GM23338 (cell line): ENCODE measurements around the gene UBAC1. TPM values are rescaled to one million over a fixed set of nuclear protein-coding genes. Genes with fewer than 3 reads are reported as not detected.

Source experiments
- ATAC-seq: fragments of 200-7000 bp; cut with Tn5 transposase; 3 replicates; pipeline ENCODE4 v1.9.1; 2020
- DNase-seq: peaks from one replicate; pipeline ENCODE4 v3.0.0-alpha.2; 2015; ENCODE audit warnings: low spot score
- H2AFZ ChIP-seq: fragments of 200-600 bp; sonication (generic); 2 replicates; pipeline ENCODE4 v1.8.0; 2016; ENCODE audit warnings: antibody characterized with exemption, mild to moderate bottlenecking, moderate library complexity
- H3F3A ChIP-seq: fragments of 200-600 bp; sonication (generic); replicated peaks from 2 replicates; pipeline ENCODE4 v1.8.0; 2017; ENCODE audit warnings: antibody characterized with exemption, mixed run types, low read depth
- H3K27ac ChIP-seq: fragments of 200-600 bp; sonication (generic); 2 replicates; pipeline ENCODE4 v1.6.1; 2016; ENCODE audit warnings: low read depth
- H3K27me3 ChIP-seq: fragments of 200-600 bp; sonication (generic); 2 replicates; pipeline ENCODE4 v1.8.0; 2016; ENCODE audit warnings: mild to moderate bottlenecking, mixed run types, moderate library complexity; ENCODE audit not compliant: insufficient read depth
- H3K36me3 ChIP-seq: fragments of 200-600 bp; sonication (generic); 2 replicates; pipeline ENCODE4 v1.8.0; 2016; ENCODE audit warnings: mild to moderate bottlenecking; ENCODE audit not compliant: insufficient read depth
- H3K4me1 ChIP-seq: fragments of 200-600 bp; sonication (generic); 2 replicates; pipeline ENCODE4 v1.8.0; 2016; ENCODE audit warnings: mild to moderate bottlenecking, moderate library complexity; ENCODE audit not compliant: insufficient read depth
- H3K4me2 ChIP-seq: fragments of 200-600 bp; sonication (generic); 2 replicates; pipeline ENCODE4 v1.7.1; 2017; ENCODE audit warnings: mixed run types
- H3K4me3 ChIP-seq: fragments of 200-600 bp; sonication (generic); 2 replicates; pipeline ENCODE4 v1.6.1; 2016; ENCODE audit warnings: mixed run types
- H3K79me2 ChIP-seq: fragments of 200-600 bp; sonication (generic); replicated peaks from 2 replicates; pipeline ENCODE4 v1.8.0; 2017; ENCODE audit warnings: mild to moderate bottlenecking; ENCODE audit not compliant: insufficient read depth
- H3K9me2 ChIP-seq: fragments of 200-600 bp; sonication (generic); 2 replicates; pipeline ENCODE4 v1.8.0; 2017; ENCODE audit not compliant: insufficient read depth
- H4K20me1 ChIP-seq: fragments of 200-600 bp; sonication (generic); replicated peaks from 2 replicates; pipeline ENCODE4 v1.8.0; 2017; ENCODE audit warnings: mild to moderate bottlenecking; ENCODE audit not compliant: insufficient read depth
- H3K27ac Mint-ChIP-seq: 2 replicates; pipeline ENCODE4 v1.8.0; 2020; ENCODE audit warnings: inconsistent platforms, mild to moderate bottlenecking, moderate library complexity, mixed read lengths
- H3K27me3 Mint-ChIP-seq: 3 replicates; pipeline ENCODE4 v1.8.0; 2022; ENCODE audit warnings: low read depth, mild to moderate bottlenecking, moderate library complexity, mixed read lengths, inconsistent platforms; ENCODE audit not compliant: insufficient read depth, poor library complexity
- H3K36me3 Mint-ChIP-seq: 3 replicates; pipeline ENCODE4 v1.8.0; 2021; ENCODE audit warnings: low read depth, mild to moderate bottlenecking, inconsistent platforms, moderate library complexity, mixed read lengths
- H3K4me1 Mint-ChIP-seq: 3 replicates; pipeline ENCODE4 v1.8.0; 2020; ENCODE audit warnings: mild to moderate bottlenecking, inconsistent platforms, mixed read lengths
- H3K4me3 Mint-ChIP-seq: 3 replicates; pipeline ENCODE4 v1.8.0; 2021; ENCODE audit warnings: moderate library complexity, mild to moderate bottlenecking, inconsistent platforms, mixed read lengths
- H3K9me3 Mint-ChIP-seq: 3 replicates; pipeline ENCODE4 v1.8.0; 2020; ENCODE audit warnings: moderate library complexity, mild to moderate bottlenecking, inconsistent platforms, mixed read lengths
- ETS1 ChIP-seq: IDR thresholded peaks from 2 replicates; pipeline ENCODE4 v1.6.1; 2016; ENCODE audit warnings: antibody characterized with exemption
- EZH2 ChIP-seq: fragments of 200-600 bp; sonication (generic); IDR thresholded peaks from one replicate; pipeline ENCODE4 v1.8.0; 2017; ENCODE audit warnings: antibody characterized with exemption, mild to moderate bottlenecking, low read depth; ENCODE audit not compliant: unreplicated experiment
- EZH2phosphoT487 ChIP-seq: fragments of 200-600 bp; sonication (generic); IDR thresholded peaks from one replicate; pipeline ENCODE4 v1.8.1; 2018; ENCODE audit warnings: antibody characterized with exemption; ENCODE audit not compliant: unreplicated experiment
- JUNB ChIP-seq: IDR thresholded peaks from one replicate; pipeline ENCODE4 v1.6.1; 2016; ENCODE audit warnings: antibody characterized with exemption; ENCODE audit not compliant: unreplicated experiment
- NANOG ChIP-seq: IDR thresholded peaks from 2 replicates; pipeline ENCODE4 v1.6.1; 2016; ENCODE audit warnings: antibody characterized with exemption, borderline replicate concordance
- POLR2AphosphoS5 ChIP-seq: IDR thresholded peaks from 2 replicates; pipeline ENCODE4 v1.6.1; 2016; ENCODE audit warnings: antibody characterized with exemption, low read depth
- REST ChIP-seq: IDR thresholded peaks from one replicate; pipeline ENCODE4 v1.6.1; 2018; ENCODE audit warnings: antibody characterized with exemption; ENCODE audit not compliant: unreplicated experiment
- ZNF331 ChIP-seq: fragments of 250-450 bp; sonication (Bioruptor Pico); IDR thresholded peaks from 2 replicates; pipeline ENCODE4 v1.5.0; 2020; ENCODE audit warnings: low read depth, mild to moderate bottlenecking, moderate library complexity
- ZNF462 ChIP-seq: fragments of 250-450 bp; sonication (Bioruptor Pico); IDR thresholded peaks from 2 replicates; pipeline ENCODE4 v1.5.0; 2020; ENCODE audit warnings: mild to moderate bottlenecking, moderate library complexity
- polyA plus RNA-seq: library from polyadenylated mRNA; unstranded; fragments of >200 nt; fragmentation: Nextera tagmentation; extraction: Ambion mirVana; gene quantifications from 2 replicates; pipeline ENCODE4 v1.2.1, GENCODE V29; 2016
- total RNA-seq: library from RNA; depleted of rRNA; stranded (reverse); fragments of >200 nt; shearing (Covaris generic); gene quantifications from 2 replicates; pipeline ENCODE4 v1.2.3, GENCODE V29; 2014

Gene UBAC1
- total and polyA plus RNA-seq, 2 experiments from 2014 or later, result 63.2 to 86.6 TPM

GRCh38 chr9:135908093-135908753, 53.0 kb downstream of the UBAC1 start:
- TF ChIP-seq ZNF331 (CRISPR knock-in tag), result no peak
- no peak for TF ChIP-seq EZH2phosphoT487
- no peak for TF ChIP-seq NANOG
- TF ChIP-seq REST, result no peak
- no peak for TF ChIP-seq EZH2
- no peak for TF ChIP-seq ZNF462 (CRISPR knock-in tag)
- TF ChIP-seq ETS1, result no peak
- TF ChIP-seq POLR2AphosphoS5, result no peak
- TF ChIP-seq JUNB, result no peak
- peaks cover 37% of the 10 kb centered on the region for H3K9me3 Mint-ChIP-seq
- no peak overlapping the region for H3K27ac ChIP-seq

More at GRCh38 chr9:135908093-135908753, 53.0 kb downstream of the UBAC1 start:
- H3K4me3 ChIP-seq, result peak overlapping the region; percentile 77
- no peak overlapping the region for H2AFZ ChIP-seq
- H3K36me3 ChIP-seq, result peaks cover 6% of the 10 kb centered on the region; the same call in 1 of the 2 replicates
- Mint-ChIP-seq H3K36me3 (peaks cover 66% of the 10 kb centered on the region), H3K4me3 (peak overlapping the region; percentile 60), H3K4me1 (peaks cover 33% of the 10 kb centered on the region), H3K27ac (no peak overlapping the region), H3K27me3 (peaks cover 10% of the 10 kb centered on the region)
- 0 out of 2 replicates have a peak, but pooled peaks cover 2% of the 10 kb centered on the region for H3F3A ChIP-seq
- H3K9me2 ChIP-seq, result no peaks in the 10 kb centered on the region
- ATAC-seq (peak; percentile 53), DNase-seq (peak; percentile 70)
- H3K4me2 ChIP-seq, result peak overlapping the region; percentile 88
- peaks cover 53% of the 10 kb centered on the region for H4K20me1 ChIP-seq
- peaks cover 58% of the 10 kb centered on the region for H3K79me2 ChIP-seq
- peaks cover 32% of the 10 kb centered on the region for H3K4me1 ChIP-seq
- peaks cover 9% of the 10 kb centered on the region; the same call in 1 of the 2 replicates for H3K27me3 ChIP-seq
